ENCODE results near the gene ALDH3B1.
A peak's percentile ranks its signal among the peaks of the same experiment; 100 is the strongest.

Gene ALDH3B1

DNA sequence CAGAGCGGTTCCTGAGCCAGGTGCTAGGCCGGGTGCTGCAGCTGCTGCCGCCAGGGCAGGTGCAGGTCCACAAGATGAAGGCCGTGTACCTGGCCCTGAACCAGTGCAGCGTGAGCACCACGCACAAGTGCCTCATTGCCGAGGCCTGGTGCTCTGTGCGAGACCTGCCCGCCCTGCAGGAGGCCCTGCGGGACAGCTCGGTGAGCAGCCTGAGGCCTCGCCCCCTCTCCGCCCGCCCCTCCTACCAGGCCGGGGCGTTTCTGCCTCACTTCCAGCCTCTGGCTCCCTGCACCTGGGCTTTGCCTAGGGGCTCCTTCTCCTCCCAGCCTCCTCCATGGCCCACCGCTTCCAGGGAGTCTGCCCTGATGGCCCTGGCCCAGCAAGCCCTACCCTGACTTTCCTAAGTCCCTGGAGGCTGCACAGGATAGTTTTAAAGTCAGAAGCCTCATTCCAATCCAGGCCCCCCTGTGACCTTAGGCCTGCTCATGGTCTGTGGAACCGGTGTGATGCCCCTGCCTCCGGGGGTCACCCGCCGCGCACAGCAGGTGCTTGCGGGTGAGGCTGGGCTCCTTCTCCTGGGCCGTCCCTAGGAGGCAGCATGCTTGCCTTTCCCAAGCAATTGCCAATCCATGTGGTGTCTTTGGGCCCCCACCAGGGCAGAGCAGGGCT, 34.2 kb downstream of the ALDH3B1 start:
- peak; percentile 67 for DNase-seq (ENCODE audit: low spot score)

DNA sequence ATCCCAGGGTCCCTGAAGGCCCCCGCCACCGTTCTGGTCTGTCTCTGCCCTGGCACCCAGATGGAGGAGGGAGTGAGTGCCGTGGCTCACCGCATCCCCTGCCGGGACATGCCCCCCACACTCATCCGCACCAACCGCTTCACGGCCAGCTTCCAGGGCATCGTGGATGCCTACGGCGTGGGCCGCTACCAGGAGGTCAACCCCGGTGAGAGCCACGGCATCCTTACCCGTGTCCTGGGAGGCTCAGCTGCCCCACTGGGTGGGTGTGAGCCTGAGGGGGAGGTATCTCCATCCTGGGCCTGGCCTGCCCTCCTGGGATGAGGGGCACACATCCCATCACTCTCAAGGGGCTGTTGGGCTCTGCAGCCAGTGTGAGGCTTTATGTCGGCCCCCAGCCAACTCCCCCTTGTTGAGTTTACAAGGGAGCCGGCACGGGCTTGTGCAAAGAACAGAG, 34.8 kb downstream of the ALDH3B1 start:
- DNase-seq (ENCODE audit: low spot score): peak; percentile 56

DNA sequence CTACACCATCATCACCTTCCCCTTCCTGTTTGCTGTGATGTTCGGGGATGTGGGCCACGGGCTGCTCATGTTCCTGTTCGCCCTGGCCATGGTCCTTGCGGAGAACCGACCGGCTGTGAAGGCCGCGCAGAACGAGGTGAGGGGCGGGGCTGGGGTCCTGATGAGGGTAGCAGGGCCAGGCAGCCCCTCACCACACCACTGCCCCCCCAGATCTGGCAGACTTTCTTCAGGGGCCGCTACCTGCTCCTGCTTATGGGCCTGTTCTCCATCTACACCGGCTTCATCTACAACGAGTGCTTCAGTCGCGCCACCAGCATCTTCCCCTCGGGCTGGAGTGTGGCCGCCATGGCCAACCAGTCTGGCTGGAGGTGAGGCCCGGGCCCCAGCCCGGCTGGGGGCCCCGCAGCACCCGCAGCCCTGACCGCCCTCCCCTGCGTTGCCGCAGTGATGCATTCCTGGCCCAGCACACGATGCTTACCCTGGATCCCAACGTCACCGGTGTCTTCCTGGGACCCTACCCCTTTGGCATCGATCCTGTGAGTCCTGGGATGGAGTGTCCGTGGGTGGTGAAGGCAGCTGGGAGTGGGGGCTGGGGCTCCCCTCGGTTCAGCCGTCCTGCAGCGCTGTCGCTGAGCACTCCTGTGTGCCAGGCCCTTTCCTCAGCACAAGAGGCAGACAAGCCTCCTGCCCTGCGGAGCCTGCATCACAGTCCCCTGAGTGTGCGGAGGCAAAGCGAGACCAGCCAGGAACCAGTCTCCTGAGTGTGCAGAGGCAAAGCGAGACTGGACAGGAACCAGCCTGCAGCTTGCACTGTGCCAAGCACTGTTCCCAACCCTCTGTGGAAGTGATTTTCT, 37.5 kb downstream of the ALDH3B1 start:
- peak; percentile 53 for DNase-seq (ENCODE audit: low spot score)

DNA sequence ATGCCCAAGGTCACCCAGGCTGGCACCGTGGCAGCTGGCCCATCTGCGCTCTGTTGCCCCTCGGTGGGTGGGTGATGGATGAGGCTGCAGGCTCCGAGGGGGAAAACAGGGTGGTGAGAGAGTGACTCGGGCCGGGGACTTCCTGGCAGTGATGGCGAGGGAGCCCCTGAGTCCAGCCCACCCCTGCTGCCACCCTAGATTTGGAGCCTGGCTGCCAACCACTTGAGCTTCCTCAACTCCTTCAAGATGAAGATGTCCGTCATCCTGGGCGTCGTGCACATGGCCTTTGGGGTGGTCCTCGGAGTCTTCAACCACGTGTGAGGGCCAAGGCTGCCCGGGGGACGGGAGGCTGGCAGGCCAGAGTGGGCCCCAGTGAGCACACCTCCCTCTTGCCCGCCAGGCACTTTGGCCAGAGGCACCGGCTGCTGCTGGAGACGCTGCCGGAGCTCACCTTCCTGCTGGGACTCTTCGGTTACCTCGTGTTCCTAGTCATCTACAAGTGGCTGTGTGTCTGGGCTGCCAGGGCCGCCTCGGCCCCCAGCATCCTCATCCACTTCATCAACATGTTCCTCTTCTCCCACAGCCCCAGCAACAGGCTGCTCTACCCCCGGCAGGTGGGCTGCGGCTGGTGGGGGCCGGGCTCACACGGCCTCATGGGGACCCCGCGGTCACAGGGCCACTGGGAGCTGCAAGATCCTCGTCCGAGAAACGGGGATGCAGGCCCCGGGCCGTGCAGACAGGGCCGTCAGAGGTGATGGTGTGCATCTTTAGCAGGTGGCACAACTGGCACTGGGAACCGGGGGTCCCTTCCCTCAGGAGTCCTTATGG, 38.8 kb downstream of the ALDH3B1 start:
- peak; percentile 42 for DNase-seq (ENCODE audit: low spot score)

DNA sequence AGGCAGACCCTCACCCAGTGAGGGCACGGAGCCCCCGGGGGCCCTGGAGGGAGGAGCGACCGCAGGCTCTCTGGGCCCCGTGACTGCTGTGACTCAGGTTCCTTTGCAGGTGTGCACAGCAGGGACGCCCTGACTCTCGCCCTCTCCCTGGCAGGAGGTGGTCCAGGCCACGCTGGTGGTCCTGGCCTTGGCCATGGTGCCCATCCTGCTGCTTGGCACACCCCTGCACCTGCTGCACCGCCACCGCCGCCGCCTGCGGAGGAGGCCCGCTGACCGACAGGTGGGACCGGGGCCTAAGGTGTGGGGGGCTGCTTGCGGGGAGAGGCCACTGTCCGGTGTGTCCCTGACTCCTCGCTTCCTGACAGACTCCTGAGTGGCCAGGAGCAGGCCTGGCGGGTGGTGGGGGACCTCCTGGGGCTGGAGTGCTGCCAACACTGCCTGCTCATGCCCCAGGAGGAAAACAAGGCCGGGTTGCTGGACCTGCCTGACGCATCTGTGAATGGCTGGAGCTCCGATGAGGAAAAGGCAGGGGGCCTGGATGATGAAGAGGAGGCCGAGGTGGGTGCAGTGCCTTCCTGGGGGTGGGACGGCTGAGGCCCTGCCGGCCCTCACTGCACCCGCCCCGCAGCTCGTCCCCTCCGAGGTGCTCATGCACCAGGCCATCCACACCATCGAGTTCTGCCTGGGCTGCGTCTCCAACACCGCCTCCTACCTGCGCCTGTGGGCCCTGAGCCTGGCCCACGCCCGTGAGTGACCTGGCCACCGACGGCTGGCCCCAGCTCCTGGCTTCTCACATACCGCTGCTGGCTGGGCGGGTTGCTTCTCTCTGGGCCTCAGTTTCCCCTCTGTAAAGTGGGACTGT, 39.6 kb downstream of the ALDH3B1 start:
- DNase-seq (ENCODE audit: low spot score): peak; percentile 43

DNA sequence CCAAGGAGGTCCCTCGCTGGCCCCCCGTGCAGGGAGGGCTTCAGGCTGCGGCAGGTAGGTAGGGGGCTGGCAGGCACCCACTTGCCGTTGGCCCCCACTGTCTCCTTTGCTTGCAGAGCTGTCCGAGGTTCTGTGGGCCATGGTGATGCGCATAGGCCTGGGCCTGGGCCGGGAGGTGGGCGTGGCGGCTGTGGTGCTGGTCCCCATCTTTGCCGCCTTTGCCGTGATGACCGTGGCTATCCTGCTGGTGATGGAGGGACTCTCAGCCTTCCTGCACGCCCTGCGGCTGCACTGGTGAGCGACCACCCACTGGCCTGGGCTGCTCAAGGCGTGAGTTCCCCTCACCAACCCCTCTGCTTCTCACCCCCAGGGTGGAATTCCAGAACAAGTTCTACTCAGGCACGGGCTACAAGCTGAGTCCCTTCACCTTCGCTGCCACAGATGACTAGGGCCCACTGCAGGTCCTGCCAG, 40.3 kb downstream of the ALDH3B1 start:
- DNase-seq (ENCODE audit: low spot score): peak; percentile 52

DNA sequence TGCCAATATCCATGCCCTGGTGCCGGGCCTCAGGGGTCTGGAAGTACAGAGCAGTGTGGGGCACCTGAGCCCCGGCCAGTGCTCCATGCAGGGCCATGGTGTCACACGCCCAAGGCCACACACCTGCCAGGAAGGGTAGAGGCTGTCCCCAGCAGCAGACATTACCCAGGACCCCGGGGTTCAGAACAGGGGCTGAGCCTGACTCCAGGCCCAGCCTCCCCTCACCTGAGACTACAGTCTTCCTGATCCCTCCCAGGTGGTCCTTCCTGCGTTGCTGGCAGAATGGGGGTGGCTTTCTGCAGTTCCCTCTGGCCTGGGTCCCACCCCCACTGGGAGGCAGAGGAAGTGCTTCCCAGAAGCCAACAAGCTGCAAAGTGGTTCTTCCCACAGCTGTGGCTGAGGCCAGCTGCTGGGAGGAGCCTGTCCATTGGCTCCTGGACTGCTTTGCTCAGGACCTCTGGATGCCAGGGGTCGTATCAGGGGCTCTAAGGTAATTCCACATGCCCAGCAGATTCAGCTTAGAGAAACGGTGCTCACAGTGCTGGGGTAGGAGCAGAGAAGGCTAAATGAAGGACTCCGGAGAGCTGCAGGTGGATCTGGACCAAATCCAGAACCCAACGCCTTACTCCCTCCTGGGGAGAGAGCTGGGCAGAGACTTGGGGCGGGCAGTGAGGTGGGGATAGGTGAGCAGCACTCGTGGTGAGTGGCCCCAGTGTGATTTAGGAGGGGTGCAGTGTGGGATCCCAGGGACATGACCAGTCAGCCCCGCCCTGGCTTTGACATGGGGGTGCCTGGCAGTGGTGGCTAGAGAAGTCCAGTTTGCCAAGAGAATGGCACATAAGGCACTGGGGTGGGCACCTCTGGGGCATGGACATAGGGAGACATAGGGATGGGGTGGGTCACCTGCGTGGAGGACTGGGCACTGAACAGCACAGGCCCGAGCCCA, 41.3 kb downstream of the ALDH3B1 start:
- DNase-seq (ENCODE audit: low spot score): peak; percentile 74

DNA sequence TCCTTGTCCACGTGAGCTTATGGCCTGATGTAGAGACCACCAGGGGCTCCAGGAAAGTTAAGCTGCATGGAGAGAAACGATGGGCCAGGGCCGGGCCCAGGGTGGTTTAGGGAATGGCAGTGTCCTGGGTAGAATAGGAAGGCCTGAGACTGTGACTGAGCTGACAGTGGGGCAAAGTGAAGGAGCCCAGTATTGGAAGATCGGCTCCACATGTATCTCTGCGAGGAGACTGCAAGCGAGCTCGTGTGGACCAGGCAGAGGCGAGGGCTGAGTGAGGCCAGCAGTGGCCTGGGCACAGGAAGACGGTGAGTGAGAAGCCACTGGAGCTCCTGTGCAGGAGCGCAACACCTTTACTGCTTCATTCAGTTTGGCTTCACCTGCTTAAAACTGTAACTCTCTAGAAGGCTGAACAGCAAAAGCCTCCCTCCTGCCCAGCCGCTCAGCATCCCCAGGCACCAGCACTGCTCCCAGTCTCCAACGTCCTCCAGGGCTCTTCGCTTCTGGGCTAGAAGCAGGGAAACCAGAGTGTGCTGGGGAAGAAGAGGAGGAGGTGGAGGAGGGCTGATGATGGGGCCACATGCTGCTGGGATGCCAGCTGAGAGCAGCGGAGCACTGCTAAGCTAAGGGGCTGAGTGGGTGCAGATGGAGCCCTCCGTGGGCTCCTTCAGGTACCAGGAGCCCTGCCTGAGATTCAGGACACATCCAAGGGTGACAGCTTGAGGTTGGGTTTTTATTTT, 42.2 kb downstream of the ALDH3B1 start:
- DNase-seq (ENCODE audit: low spot score): peak; percentile 43

DNA sequence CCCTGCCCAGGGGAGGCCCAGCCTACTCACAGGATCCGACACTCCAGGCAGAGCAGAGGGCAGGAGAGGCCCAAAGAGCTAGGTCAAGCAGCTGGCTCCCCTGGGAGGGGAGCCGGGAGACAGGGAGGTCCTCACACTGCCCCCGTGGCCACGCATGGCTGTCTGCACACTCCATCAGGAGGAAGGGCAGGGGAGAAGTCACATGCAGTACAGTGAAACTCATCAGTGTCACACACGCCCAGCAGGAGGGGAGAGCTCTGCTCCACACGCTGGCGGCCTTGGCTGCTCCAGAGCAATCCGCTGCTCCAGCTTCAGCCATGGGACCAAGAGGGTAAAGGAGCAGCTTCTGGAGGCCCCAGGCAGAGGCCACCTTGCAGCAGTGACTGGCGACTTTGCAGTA, 43.0 kb downstream of the ALDH3B1 start:
- DNase-seq (ENCODE audit: low spot score): peak; percentile 44

DNA sequence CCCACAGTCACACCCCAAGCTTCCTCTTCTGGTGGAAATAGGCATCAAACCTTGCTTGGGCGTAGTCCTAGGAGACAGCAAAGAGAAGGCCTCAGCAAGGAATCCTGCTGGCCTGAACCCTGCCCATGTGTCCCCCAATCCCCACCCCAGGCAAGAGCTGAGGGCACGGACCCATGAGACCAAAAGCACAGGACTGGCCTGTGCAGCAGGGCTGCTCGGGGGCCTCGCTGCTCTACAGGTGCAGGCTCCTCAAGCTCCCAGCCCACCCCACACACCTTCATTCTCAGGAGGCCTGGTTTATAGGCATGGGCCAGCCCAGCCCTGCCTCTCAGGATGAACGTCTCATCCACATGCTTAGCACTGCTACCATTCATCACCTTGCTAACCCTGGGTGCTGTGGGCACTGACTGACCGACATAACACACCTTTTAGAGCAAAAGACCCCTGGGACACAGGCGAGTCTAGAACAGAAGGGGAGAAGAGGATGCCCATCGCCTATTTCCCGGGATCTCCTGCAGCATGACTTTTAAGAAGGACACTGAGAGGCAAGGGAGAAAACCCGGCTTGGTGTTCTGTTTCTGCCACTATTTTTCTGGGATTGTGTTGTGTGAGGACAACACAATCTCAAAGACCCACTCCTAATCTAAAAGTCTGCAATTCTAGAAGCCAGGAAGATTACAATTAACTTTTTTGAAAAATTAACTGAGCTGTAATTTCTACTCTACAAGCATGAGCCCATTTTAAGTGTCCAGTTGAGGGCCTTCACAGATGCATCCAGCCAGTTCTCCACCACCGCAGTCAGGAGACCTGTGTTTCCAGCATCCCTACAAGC, 44.1 kb downstream of the ALDH3B1 start:
- DNase-seq (ENCODE audit: low spot score): no peak

DNA sequence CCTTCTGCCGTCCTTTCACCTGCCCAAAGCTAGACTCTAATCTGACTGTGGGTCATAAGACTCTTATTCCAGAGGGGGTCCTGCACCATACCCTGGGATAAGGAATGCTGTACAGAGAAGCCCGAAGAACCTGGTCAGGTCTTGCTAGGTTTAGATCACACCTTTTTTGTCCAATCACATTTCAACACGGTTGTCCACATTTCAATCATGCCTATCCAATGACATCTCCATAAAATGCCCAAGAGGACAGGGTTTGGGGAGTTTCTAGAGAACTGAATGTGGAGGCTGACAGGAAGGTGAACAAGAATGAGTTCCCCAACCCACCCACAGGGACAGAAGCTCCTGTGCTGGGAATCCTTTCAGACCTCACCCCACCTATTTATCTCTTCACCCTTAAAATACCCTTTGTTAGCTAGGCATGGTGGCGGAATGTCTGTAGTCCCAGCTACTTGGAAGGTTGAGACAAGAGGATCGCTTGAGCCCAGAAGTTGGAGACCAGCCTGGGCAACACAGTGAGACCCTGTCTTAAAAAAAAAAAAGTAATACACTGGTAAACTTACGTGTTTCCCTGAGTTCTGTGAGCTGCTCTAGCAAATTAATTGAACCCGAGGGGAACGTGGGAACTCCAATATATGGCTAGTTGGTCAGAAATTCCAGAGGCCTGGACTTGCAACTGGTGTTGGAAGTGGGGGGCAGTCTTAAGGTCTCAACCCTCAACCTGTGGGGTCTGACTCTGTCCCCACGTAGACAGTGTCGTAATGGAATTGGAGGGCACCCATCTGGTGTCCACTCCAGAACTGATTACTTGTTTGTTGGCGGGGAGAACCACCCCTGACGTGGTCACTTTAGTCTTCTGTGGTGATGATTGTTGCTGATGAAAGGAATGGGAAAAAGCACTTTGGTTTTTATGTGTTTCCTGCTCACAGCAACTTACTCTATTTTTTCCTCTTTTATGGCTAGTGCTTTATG, 46.5 kb downstream of the ALDH3B1 start:
- no peak for DNase-seq (ENCODE audit: low spot score)

DNA sequence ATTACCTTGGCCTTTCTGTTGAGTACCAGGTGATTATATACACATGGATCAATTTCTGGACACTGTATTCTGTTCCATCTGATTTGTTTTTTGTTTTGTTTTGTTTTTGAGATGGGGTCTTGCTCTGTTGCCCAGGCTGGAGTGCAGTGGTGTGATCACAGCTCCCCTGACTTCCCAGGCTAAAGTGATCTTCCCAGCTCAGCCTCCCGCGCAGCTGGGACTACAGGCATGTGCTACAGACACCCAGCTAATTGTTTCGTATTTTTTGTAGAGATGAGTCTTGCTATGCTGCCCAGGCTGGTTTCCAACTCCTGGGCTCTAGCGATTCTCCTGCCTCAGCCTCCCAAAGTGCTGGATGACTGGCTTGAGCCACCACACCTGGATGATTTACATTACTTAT, 47.7 kb downstream of the ALDH3B1 start:
- DNase-seq (ENCODE audit: low spot score): no peak

DNA sequence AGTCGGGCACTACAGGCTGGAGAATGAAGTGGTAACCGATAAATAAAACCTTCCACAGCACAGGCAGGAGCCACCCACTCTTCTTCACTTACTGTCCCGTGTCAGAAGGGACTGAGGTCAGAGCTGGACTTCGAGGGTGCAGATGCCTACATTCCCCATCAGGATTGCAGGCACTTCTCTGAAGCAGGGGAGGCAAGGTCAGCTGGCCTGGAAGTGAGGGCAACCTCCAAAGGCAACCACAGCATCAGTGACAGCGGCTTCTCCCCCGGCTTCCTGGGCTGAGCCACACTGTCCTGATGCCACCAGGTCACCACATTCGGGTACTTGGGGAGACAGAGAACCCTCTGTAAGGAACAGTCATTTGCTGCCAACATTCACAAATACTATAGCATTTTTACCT, 51.4 kb downstream of the ALDH3B1 start:
- DNase-seq (ENCODE audit: low spot score): no peak

DNA sequence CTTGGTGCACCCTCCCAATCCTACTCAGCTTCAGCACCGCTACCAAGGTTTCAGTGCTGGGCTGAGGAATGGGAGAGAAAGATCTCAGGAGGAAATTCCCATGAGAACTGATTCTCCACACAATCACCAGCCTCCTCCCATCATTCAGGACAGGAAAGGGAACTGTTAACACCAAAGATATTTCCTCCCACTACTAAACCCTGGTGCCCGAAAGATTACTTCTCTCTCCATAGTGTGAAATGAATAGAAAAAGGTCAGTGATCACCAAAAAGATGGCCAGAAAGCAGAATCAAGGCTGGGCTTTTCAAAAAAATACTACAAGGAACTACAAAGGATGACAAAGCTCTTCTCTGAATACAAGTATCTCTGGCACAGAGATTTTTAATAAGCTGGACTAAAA, 54.8 kb downstream of the ALDH3B1 start:
- no peak for DNase-seq (ENCODE audit: low spot score)

DNA sequence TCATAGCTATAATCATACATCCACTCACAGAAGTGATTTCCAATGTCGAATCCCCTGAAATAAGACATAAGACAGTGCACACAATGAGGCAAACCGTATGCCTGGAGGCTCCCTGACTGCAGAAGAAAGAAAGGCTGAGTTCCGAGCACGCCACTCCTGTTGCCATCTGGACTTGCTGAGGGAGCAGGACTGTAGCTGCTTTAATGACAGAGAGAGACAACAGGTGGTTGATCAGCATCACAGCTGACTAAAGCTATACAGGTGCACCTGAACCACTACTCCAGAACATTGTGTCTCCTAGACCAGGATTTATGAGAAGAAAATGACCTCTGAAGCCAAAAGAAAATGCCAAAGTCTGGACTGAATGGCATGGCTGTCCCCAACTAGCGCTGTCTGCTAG, 55.7 kb downstream of the ALDH3B1 start:
- DNase-seq (ENCODE audit: low spot score): no peak

DNA sequence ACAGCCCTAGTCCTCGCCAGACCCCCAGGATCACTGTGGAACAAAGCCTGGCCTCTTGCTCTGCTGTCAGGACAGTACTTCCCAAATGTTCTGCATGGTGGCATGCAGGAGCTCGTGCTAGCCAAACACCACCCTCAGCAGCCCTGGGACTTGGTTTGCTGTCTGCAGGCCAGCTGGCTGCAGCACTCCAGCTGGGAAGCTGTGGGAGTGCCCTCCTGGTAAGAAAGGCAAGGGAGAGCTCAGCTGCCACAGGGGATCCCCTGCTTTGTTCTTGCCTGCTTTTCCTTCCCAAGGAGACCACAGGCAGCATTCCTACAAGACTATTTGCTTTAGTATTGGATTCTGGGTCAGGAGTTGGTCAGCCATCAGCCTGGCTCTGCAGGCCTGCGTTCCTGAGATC, 56.6 kb downstream of the ALDH3B1 start:
- no peak for DNase-seq (ENCODE audit: low spot score)

DNA sequence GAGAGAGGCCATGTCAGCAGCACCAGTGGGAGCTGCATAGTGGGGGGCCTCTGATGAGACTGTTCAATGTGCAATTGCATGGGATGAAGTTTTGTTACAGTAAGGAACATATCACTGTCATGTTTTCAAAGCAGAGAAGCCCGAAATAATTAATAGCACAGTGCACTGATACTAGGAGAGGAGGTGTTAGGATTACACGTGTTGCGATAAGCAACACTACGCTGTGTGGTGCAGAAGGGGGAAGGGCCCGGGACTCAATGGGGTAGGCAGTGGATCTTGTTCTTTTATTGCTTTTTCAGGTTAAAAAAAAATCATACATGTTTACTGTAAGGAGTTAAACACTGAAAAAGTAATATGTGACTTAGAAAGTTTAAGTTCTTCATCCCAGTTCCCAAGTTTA, 57.9 kb downstream of the ALDH3B1 start:
- no peak for DNase-seq (ENCODE audit: low spot score)
